Erythroblast (primary cell): ENCODE results near the gene OLFML2A.

Experiments
- DNase-seq, 2 experiments: peaks; one replicate each; lab custom pipeline; 2025; lab: John Stamatoyannopoulos, UW
- GATA1 ChIP-seq: IDR thresholded peaks from 2 replicates; pipeline ENCODE4 v1.6.1; 2011; ENCODE audit warnings: low read depth, mild to moderate bottlenecking, control low read depth, low read length, moderate library complexity
- POLR2A ChIP-seq: IDR thresholded peaks from 2 replicates; pipeline ENCODE4 v1.6.1; 2011; ENCODE audit warnings: mild to moderate bottlenecking, low read length

OLFML2A gene

DNA sequence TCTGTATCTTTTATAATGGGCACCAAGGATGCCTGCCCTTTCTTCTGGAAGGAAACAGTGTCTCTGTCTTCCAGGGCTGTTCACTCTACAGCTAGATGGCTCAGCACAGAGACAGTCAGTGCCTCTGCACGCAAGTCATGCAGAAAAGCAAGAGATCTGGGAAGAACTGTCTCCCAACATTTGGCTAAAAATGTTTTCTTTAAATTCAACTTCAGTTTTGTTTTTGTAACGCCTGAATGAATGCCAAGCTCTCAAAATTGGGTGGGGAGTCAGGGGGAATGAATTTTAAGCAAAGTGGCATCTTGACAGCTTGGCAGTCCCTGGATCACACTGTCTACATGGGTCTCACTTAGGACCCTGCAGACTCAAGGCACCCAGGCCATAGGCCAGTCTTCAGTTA is 12.6 kb downstream of the OLFML2A start:
- TF ChIP-seq POLR2A (no peak), GATA1 (no peak)
- no peak for DNase-seq

DNA sequence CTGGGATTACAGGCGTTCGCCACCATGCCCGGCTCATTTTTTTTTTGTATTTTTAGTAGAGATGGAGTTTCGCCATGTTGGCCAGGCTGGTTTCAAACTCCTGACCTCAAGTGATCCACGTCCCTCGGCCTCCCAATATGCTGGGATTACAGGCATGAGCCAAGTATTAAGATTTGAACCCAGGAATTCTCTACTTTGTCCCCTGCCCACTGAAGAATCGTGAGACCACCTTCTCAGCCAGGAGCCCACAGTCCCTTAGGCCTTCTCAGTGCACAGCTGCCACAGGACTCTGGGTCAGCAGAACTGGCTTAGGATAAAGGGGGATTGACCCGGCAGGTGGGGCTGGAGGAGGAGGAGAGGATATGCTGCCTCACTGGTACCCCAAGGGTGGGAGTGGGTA is 13.4 kb downstream of the OLFML2A start:
- DNase-seq = no peak
- TF ChIP-seq GATA1 (no peak), POLR2A (no peak)

DNA sequence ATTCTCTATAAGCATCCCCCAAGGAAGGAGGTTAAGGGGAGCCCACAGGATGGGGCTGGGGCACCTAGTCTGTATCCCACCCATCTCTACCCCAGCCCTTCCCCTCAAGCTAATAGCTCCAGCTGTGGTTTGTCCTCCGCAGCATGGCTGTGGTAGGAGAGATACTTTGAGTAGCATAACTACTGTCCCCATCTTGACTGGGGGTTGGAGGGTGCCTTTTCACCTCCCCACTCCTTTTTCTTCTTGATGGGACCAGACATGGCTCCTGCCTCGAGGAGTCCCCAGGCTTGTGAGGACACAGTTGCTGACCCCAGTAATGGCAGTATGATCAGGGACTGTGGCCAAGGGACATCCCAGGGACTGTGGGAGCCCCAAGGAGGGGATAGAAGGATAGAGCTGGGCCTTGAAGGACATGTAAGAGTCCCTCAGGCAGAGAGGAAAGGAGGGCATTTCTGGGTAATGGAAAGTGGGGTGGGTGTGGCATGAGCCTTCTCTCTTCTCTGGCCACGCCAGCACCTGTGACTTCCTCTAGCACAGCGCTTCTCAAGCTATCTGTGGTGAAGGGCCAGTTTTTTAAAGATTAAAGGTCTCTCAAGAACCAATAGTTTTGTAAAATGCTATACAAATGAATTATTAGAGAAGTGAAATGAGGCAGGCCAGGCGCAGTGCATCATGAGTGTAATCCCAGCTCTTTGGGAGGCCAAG is 14.0 kb downstream of the OLFML2A start:
- no peak for DNase-seq
- no peak for TF ChIP-seq POLR2A
- no peak for TF ChIP-seq GATA1

DNA sequence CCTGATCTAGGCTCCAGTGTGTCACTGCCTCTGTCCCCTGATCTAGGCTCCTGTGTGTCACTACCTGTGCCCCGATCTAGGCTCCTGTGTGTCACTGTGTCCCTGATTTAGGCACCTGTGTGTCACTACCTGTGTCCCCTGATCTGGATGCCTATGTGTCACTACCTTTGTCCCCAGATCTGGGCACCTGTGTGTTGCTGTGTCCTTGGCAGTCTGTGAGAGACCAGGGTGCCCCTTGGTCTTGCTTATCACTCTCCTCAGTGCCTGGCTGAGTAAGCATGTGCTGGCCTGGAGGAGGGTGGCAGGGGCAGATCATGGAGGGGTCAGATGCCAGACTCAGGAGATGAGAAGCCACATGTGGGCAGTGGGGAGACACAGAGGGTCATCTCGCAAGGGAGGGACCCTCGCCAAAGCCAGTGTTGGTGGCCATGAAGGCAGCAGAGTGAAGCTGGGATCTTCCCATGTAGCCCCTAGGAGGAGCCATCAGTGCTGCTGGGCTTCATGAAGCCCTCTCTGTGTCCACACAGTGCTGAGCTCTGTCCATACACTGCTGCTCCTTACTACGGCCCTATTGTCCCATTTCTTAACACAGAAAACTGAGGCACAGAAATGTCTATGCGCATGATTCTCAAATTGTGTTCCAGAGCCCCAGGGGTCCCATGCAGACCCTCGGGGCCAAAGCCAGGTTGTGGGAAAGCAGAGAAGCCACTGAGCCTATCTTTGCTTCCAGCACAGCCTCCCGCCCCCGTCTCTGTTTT is 15.5 kb downstream of the OLFML2A start:
- DNase-seq = no peak
- TF ChIP-seq GATA1 (no peak), POLR2A (no peak)

DNA sequence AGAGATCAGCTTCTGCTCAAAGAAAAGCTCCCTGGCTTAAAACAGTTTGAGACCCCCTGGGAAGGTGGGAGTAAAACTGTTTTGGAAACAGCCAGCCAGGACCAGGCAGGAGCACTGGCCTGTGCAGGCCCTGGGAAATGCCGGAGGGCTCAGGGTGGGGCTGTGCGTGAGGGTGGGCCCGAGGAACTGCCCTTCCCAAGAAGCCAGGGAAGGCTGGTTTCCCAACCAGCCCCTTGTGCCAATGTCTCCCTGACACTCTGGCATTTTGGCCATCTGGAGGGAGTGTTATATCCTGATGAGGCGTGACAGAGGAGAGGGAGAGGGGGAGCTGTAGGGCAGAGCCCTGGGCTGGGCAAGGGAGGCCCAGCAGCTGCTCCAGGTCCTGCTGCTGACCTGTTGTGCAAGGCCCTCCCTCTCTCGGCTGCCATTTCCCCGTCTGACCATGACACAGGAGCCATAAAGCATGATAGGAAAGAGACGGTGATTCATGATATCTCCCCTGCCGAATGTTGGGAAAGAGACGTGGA is 16.1 kb downstream of the OLFML2A start:
- TF ChIP-seq GATA1 = no peak
- no peak for TF ChIP-seq POLR2A
- DNase-seq = no peak

DNA sequence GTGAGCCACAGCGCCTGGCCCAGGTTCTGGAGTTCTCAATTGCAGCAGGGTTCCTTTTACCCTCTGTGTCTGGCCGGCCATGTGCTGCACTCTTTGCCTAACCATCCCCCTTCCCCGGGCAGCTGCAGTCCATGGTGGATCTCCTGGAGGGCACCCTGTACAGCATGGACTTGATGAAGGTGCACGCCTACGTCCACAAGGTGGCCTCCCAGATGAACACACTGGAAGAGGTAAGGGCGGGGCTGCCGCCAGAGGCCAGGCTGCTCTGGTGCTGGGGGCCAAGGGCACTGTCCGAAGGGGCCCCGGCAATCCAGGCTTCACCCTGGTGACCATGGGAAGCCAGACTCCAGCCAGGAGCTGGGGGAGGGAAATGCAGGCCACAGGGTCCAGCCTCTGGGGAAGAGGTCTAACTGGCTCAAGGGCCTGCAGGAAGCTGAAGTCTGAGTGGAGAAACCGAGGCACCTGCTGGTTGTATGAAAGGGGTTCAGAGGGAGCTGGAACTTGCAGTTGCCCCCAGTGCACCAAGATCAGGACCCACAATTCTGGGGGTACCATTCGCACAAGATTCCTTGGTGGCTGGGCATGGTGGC is 18.1 kb downstream of the OLFML2A start:
- TF ChIP-seq GATA1 = no peak
- no peak for TF ChIP-seq POLR2A
- DNase-seq = no peak

DNA sequence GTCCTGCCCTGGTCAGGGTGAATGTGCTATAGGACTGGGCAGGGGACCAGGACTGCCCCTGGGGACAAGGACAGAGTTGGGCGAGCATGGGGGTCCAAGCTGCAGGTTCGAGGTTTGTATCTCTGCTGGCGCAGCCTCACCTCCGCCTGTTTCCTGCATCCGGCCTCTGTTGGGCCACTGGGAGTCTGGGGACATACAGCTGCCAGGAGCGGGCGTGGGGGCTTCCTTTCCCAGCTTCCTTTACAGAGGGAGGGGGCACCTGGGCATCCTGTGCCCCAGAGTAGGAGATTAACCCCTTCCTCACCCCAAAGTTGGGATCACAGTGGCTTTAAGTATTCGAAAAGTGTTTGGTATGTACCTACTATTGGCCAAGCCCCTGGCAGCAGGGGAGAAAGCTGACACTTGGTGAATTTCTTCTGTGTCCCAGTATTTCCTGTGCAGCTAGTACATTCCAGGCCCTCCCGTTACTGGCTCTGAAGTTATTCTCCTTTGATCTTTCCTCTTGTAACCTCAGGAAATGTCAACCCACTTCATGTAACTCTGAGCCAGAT is 19.0 kb downstream of the OLFML2A start:
- TF ChIP-seq POLR2A = no peak
- DNase-seq = no peak

DNA sequence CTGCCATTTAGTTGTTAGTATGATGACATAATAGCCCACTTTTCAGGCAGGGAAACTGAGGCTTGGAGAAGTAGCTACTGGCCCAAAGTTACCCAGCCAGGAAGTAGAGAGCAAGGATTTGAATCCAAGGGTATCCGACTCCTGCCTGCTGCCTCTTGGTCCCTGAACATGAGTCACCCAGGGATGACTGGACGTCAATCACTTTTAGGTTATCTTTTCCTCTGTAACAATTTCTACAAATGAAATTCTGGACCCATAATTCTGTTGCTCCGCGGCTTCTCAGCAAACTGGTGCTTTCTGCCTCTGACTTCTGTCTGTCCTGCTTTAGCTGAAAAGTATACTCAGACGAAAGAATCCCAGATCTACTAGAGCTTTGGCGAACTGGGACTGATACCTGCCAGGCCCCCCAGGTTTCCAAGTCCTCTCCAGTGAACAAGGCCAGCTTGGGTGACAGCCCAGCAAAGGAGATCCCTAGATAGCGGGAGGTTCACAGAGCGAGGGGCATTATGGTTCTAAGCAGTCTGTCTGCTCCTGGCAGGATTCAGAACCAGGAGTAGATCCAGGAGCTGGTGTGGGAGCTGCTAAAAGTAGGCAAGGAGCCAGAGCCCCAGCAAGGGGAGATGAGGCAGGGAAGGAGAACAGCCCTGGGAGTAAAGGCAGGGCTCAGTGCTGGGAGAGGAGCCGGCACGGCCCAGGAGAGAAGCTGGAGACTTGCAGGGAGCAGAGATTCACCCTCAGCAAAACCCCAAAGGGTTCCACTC is 20.6 kb downstream of the OLFML2A start:
- no peak for DNase-seq
- TF ChIP-seq POLR2A = no peak
- TF ChIP-seq GATA1 = no peak

DNA sequence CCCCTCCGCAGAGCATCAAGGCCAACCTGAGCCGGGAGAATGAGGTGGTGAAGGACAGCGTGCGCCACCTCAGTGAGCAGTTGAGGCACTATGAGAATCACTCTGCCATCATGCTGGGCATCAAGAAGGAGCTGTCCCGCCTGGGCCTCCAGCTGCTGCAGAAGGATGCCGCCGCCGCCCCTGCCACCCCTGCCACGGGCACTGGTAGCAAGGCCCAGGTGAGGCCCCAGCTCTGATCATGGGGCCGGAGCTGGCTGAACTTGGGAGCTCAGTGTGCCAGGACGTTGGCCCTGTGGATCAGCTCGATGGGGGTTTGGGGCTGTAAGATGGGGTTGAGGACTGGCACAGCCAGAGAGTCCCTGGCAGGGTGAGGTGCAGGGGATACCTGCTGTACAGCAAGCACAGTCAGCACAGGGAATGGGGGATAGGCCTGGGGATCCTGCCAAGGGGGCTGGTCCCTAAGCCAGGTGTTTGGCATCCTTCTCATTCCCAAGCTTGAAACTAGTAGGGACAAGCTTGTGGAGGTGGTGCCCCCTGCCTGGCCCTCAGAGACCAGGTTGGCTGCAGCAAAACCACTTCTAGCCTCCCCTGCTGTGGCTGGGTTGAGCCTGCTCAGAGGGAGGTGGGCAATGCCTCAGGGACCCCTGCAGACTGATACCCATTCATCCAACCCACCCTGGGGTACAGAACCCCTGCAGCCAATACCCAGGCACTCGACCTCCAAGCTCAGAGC is 22.5 kb downstream of the OLFML2A start:
- no peak for DNase-seq
- TF ChIP-seq POLR2A = no peak
- TF ChIP-seq GATA1 = no peak

DNA sequence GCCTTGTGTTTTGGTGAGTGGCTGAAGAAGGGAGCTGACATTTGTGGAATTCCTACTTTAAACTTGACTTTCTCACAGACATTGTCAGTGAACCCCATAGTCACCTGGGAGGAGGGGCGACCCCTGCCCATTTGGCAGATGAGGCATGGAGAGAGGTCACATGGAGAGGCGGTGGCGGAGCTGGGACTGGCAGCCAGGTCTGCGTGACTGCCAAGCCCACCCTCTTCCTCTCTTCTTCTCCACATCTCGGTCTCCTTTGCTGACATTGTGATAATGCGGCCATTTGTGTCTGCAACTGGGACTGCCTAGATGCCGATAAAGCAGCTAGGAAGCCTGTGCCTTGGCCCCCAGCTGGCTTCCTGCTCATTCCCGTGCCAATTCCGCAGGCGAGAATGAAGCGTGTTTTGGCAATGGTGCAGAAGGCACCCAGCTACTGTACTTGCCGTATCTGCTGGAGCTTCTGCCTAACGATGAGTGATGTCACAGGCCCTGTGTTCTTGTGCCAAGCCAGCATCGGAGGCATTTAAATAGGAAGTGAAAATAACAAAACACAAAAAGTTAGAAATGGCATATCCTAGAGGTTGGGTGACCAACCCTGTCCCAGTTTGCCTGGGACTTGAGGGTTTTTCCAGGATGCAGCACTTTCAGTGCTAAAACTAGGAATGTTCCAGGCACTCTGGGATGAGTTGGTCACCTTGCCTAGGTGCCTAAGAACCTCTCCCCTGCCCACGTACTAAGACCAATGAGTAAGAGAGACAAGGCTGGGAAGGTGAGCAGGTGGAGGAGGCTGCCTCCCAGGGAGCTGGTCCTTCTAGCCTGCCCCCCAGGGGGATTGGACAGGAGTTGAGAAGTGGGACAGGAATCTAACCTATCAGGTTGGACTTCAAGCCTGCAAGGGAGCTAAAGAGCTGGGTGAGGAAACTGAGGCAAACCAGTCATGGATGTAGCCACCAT is 23.6 kb downstream of the OLFML2A start:
- no peak for DNase-seq
- TF ChIP-seq POLR2A (no peak), GATA1 (no peak)

DNA sequence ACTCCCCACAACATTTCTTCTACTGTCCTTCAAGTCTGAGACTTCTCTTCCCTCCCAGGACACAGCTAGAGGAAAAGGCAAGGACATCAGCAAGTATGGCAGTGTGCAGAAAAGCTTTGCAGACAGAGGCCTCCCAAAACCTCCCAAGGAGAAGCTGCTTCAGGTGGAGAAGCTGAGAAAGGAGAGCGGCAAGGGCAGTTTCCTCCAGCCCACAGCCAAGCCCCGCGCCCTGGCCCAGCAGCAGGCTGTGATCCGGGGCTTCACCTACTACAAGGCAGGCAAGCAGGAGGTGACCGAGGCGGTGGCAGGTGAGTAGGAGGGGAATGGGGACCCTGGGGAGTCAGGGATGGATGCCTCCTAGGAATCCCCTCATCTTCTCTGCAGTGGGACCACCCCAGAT is 24.4 kb downstream of the OLFML2A start:
- DNase-seq = no peak
- TF ChIP-seq POLR2A = no peak
- no peak for TF ChIP-seq GATA1

DNA sequence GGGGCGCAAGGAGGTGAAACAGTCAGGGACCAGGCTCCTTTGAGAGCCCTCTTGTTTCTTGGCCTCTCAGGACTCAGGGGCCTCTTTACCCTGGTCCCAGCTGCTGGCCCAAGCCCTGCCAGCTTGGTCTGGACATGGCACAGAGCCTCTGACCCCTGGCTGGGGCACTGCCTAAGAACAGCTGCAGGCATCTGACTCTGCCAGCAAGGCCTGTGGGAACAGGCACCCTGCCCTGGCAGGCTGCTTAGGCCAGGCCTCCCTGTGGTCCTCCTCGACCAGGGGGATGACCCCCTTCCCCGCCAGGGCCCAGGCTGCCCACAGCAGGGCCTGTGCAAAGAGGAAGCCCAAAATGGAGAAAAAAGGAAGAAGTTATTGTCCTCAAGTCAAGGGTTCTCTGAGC is 25.5 kb downstream of the OLFML2A start:
- no peak for DNase-seq
- TF ChIP-seq POLR2A (no peak), GATA1 (no peak)
